Measurements from ENCODE around the gene GALNT2. TPM values are rescaled to one million over a fixed set of nuclear protein-coding genes. Genes with fewer than 3 reads are reported as not detected.

Gene GALNT2
- total and polyA plus RNA-seq, 10 of the 15 experiments (the other 5 are each of a cell fraction or from before 2014, with no cell fraction given): 0.52 to 27.7 (median 16.3) TPM

- no peak for TF ChIP-seq PRDM15 (CRISPR knock-in tag; IDR thresholded peaks at IDR 0.05)
- TF ChIP-seq E2F8 (IDR thresholded peaks at IDR 0.05; ENCODE audit: low read depth, partially characterized antibody): no peak
- no peak for TF ChIP-seq CREM (IDR thresholded peaks at IDR 0.05; ENCODE audit: low read depth)
- no peak for TF ChIP-seq FOXM1 (IDR thresholded peaks at IDR 0.05; ENCODE audit: low read depth, low read length)
- no peak for TF ChIP-seq RFX5 (IDR thresholded peaks at IDR 0.05; ENCODE audit: low read depth, low read length)
- TF ChIP-seq NFYA (IDR thresholded peaks at IDR 0.05; ENCODE audit: borderline replicate concordance, low read depth, low read length): no peak
- TF ChIP-seq CBX3 (IDR thresholded peaks at IDR 0.05; ENCODE audit: borderline replicate concordance, low read depth): no peak
- no peak for TF ChIP-seq SMAD1 (IDR thresholded peaks at IDR 0.05; ENCODE audit: low read depth, partially characterized antibody)
- no peak for TF ChIP-seq BCL3 (IDR thresholded peaks at IDR 0.05; ENCODE audit: borderline replicate concordance, insufficient read depth, low read depth, low read length, poor library complexity, severe bottlenecking)
- TF ChIP-seq SREBF2 (IDR thresholded peaks at IDR 0.05; ENCODE audit: low read length): no peak
- no peak for TF ChIP-seq TARDBP (IDR thresholded peaks at IDR 0.05; ENCODE audit: borderline replicate concordance)
- no peak for TF ChIP-seq SKIL (IDR thresholded peaks at IDR 0.05; ENCODE audit: low read depth, poor library complexity, severe bottlenecking)
- TF ChIP-seq JUNB (IDR thresholded peaks at IDR 0.05): no peak
These were observed 74.1 kb downstream of the GALNT2 start (continued) for GRCh38 chr1:230141021-230141648.
